ENCODE data around the gene TOMM5.

TOMM5 gene

GRCh38 chr9:37592108-37592951 lies at the start of gene TOMM5:
TOMM5 (minus strand) TSS chr9:37592597; CDS start chr9:37592532, 65 bp downstream.
- peak; percentile 95 for DNase-seq (ENCODE audit: low spot score)

- DNase-seq (ENCODE audit: low spot score), result no peak
Observed at GRCh38 chr9:37641331-37641730, 48.9 kb upstream of the TOMM5 start.

GRCh38 chr9:37640246-37640645 lies 47.8 kb upstream of the TOMM5 start:
- DNase-seq (ENCODE audit: low spot score), result no peak

GRCh38 chr9:37639841-37640240 lies 47.4 kb upstream of the TOMM5 start:
- DNase-seq (ENCODE audit: low spot score), result no peak

GRCh38 chr9:37639109-37639762 lies 46.8 kb upstream of the TOMM5 start:
- DNase-seq (ENCODE audit: low spot score), result no peak

GRCh38 chr9:37636511-37637448 lies 44.4 kb upstream of the TOMM5 start:
- DNase-seq (ENCODE audit: low spot score), result no peak

- DNase-seq (ENCODE audit: low spot score), result no peak
Observed at GRCh38 chr9:37635808-37636207, 43.4 kb upstream of the TOMM5 start.

DNA sequence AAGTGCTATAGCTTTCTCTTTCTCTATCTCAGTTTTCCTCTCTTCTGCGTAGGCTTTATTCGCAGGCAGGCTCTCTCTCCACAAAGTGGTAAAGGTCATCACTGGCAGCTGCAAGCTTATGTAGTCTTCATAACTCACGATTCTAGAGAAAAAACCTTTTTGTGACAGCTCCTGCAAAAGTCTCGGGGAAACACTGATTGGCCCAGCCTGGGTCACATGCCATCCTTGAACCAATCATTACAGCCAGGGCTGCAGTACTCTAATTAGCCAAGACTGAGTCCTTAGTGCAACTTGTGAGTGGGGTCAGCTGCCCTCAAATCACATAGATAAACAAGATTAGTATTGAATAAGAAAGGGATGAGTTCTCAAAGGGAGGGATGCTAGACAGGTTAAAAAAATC lies 40.1 kb upstream of the TOMM5 start:
- no peak for DNase-seq (ENCODE audit: low spot score)

DNA sequence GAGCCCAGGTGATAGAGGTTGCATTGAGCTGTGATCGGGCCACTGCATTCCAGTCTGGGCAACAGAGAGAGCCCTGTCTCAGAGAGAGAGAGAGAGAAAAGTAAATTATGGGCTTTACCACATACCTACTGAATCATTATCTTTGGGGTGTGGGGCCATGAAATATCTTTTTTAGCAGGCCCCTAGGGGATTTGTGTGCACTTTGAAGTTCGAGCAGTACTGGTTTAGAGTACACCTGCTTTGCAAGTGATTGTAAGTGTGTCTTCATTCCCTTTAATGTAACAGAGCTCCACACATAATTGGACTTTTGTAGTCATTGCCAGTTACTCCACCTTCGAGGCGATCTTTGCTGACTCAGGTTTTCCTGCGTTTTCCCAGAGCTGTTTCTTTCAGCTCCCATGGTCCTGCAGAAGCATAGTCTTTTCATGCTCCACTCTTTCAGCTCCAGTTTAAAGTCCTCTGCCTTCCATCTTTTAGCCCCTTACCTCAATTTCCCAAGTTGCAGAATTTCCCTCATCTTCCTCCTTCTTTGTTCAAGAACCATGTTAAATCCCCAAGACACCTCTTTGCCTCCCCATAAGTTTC lies 34.4 kb upstream of the TOMM5 start:
- no peak for DNase-seq (ENCODE audit: low spot score)

- DNase-seq (ENCODE audit: low spot score), result no peak
Observed at GRCh38 chr9:37625758-37626147, 33.4 kb upstream of the TOMM5 start.

- DNase-seq (ENCODE audit: low spot score), result no peak
Observed at GRCh38 chr9:37625036-37625757, 32.8 kb upstream of the TOMM5 start.

DNA sequence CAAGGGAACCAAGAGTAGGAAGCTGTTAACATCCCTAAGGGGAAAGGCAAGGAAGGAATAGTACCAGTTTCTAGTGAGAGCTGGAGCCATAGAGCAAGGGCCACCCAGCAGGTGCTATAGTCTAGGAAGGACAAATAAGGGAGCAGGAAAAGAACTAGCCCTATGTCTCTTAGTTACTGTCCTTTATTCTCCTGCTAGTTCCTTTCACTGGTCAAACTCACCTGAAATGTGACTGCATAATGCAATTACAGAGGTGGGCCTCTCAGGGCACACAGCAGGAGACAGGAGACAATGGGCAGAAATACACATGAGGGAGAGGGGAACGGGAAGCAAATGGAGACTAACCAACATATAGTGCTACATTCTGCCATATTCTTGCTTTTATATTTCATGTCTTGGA lies 31.7 kb upstream of the TOMM5 start:
- DNase-seq (ENCODE audit: low spot score), result no peak

DNA sequence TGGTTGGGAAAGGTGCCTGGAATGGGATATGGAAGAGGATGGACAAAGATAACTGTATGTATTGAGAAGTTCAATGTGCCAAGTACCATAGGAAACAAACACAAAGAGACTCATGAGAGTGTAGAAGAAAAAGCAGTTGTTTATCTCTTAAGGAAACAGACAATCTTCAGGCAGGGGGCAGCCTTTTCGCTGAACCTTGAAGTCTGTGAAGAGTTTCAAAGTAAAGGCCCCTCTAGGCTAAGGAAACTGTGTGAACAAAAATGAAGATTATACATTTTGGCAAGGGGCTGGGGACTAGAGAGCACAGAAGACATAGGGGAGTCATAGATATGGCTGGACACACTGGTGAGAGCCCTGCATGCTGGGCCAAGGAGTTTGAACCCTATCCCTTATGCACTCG lies 30.9 kb upstream of the TOMM5 start:
- no peak for DNase-seq (ENCODE audit: low spot score)

GRCh38 chr9:37622462-37622861 lies 30.1 kb upstream of the TOMM5 start:
- no peak for DNase-seq (ENCODE audit: low spot score)

GRCh38 chr9:37621273-37622121 lies 29.1 kb upstream of the TOMM5 start:
- DNase-seq (ENCODE audit: low spot score), result no peak

DNA sequence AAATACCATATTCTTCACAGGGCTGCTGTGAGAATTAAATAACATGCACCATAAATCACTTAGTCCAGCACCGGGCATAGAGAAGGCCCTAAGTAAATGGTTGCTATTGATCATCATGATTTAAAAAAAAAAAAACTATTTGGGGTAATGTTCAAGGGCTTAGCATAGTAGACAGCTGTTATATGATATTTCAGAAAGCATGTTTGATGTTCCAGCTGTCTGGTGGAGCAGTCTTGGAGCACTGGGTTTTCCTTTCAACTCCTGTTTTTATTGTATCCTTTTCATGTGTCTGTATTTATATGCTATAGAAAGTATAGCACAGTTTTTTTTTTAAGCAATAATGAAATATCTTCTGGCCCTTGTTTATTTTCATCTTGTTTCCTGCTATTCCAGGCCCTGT lies 28.0 kb upstream of the TOMM5 start:
- DNase-seq (ENCODE audit: low spot score), result no peak

GRCh38 chr9:37619806-37620205 lies 27.4 kb upstream of the TOMM5 start:
- DNase-seq (ENCODE audit: low spot score), result no peak

GRCh38 chr9:37618817-37619216 lies 26.4 kb upstream of the TOMM5 start:
- no peak for DNase-seq (ENCODE audit: low spot score)

DNA sequence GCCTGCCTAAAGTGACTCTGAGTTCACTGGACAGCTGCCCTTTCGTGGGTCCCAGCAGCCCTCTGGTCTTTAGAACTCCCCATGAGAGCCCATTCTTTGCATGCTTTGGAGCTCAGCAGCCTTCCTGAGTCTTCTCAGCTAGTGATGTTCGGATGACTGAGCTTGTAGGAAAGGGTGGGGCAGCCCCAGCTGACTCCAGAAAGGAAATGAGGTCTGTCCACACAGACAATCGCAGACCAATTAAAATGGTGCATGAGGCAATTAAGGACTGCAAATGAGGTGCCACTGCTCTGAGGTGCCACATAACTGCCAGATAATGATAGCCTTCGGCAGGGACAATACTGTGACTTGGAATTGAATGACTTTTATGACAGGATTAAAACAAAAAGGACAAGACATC lies 25.4 kb upstream of the TOMM5 start:
- no peak for DNase-seq (ENCODE audit: low spot score)

DNA sequence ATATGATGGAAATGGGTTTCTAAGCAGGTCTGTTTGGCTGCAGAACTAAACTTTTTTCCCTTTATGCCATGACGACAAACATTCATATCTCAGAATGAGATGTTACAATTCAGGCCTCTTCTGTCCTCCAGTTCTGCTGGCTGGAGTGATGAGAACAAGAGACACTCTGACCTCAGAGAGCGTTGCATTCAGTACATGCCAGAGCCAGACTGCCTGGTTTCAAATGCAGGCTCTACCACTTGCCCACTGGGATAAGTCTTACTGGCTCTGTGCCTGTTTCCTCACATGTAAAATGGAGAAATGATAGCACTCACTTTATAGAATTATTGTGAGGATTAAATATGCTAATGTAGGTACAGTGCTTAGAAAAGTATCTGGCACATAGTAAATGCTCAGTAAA lies 24.8 kb upstream of the TOMM5 start:
- no peak for DNase-seq (ENCODE audit: low spot score)

DNA sequence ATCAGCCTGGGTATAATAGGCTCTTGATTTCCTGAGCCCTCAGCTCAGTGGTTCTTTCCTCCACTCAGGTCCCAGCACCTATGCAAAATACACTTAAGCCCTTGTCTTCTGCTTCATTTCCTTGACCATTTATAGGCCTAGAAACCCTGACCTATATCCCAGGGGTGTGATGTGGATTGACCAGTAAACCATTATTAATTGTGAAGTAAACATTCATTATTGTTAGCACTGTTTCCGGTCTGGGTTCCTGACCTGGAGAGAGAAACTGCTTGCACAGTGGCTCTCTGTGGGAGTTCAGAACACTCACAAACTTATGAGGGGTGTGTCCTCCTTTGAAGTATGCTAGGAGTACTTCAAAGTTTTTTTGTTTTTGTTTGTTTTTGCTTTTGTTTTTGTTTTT lies 19.6 kb upstream of the TOMM5 start:
- no peak for DNase-seq (ENCODE audit: low spot score)
